Measurements from ENCODE around the gene TUBB3.
"Not testable (repeated sequence)": the region's sequence is repeated elsewhere in the genome, so short reads cannot be mapped to it uniquely, and the experiment has no call there.

Gene TUBB3

DNA sequence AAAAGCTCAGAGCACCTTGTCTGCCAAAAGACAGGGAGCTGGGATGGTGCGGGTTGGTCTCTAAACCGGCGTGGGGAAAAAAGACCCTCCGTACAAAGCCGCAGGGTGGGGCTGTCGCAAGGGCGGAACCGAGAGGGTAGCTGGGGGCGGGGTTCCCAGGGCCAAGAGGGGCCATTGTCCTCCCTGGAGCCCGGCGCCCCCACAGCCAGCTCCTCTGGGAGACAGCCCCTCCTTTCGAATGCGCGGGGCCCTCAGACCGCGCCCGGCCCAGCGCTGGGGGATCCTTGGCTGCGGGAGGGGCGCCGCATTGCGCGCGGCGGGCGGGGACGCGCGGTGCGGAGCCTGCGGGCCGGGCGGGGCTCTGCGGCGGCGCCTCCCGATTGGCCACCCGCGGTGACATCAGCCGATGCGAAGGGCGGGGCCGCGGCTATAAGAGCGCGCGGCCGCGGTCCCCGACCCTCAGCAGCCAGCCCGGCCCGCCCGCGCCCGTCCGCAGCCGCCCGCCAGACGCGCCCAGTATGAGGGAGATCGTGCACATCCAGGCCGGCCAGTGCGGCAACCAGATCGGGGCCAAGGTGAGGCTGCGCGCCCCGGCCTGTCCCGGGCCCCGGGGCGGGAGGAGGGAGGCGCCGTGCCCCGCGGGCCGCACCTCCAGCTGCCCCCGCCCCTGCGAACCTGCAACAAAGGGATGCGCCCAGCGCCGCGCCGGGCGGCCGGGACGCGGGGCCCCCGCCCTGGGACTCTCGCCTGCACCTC is at the start of gene TUBB3:
TSS of gene TUBB3 (plus strand) at position 459 of the 756 bp plus-strand sequence. CDS start at position 519, 60 bp downstream.
- DNase-seq = peak in 1 of 2 donors; percentile 26

DNA sequence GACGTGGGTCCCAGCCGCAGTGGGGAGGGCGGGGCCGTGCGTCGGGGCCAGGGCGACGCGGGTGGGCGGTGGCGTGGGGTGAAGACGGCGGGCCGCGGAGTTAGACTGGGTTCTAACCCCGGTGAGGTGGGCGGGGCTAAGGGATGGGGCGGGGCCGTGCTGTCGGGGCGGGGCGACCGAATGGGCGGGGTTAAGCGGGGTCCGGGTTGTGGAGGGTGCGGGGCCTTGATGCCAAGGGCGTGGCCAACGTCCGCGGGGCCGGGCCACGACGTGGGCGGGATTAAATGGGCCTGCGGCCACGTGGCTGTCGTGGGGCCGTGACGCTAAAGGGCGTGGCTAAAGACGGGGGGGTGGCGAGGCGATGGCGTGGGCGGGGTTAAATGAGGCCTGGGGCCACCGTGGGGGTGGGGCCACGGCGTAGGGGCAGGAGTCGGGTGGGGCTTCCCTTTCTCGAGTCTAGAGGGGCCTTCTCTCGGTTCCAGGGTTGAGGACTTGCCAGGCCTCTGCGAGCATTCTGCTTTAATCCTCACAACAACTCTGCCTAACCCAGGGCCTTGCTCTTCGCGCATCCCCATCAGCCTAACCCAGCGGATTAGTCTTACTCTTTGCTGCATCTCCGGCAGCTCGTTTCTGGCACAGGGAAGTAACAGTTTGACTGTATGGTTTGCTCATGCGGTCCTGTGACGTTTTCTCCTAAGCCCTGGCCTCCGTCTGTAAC is 49.0 kb upstream of the TUBB3 start:
- peak; percentile 97 to 98 for DNase-seq

DNA sequence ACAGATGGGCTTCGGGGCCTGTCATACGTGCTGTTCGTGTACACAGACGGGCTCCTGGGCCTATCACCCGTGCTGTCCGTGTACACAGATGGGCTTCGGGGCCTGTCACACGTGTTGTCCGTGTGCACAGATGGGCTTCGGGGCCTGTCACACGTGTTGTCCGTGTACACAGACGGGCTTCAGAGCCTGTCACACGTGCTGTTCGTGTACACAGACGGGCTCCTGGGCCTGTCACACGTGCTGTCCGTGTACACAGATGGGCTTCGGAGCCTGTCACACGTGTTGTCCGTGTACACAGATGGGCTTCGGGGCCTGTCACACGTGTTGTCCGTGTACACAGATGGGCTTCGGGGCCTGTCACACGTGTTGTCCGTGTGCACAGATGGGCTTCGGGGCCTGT is 44.0 kb upstream of the TUBB3 start:
- not testable (repeated sequence) for DNase-seq

DNA sequence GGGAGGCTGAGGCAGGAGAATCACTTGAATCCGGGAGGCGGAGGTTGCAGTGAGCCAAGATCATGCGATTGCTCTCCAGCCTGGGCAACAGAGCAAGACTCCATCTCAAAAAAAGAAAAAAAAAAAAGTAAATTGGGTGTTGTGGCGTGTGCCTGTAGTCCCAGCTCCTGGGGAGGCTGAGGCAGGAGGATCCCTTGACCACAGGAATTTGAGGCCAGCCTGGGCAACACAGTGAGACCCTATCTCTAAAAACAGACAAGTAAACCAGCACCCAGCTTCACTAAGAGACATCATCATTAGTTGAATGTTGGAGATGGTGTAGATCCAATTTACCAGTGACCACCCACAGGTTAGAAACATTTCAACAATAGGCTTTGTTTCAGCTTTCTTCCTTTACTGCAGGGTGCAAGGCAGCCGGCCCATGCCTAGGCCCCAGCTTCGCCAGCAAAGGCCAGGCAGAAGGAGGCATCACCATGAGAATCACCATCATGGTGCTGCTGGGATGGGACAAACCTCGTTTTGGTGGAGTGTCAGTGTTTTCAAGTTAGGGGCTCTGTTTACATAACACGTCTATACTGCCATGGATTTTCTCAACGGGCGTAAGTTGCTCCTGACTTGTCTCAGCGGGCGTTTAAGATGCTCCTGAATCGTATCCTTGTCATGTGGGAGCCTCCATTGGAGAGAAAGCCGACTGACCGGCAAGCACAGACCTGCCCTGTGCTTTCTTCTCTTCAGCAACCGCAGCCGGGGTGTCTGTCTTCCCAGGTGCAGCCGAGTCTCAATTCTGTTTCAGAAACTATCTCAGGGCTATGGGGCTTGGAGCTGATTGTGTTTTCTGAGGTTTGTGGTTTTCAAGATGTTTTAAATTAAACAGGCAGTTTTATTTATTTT is 42.4 kb upstream of the TUBB3 start:
- no peak for DNase-seq

DNA sequence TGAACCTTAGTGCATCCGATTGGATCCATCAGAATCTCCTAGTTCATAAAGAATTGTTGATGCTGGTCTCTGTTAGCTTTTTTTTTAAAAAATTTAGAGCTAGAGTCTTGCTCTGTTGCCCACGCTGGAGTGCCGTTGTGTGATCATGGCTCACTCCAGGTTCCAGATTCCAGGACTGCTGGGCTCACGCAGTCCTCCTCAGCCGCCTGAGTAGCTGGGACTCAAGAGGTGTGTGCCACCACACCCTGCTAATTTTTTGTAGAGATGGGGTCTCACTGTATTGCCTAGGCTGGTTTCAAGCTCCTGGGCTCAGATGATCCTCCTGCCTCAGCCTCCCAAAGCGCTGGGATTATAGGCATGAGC is 41.8 kb upstream of the TUBB3 start:
- no peak for DNase-seq

DNA sequence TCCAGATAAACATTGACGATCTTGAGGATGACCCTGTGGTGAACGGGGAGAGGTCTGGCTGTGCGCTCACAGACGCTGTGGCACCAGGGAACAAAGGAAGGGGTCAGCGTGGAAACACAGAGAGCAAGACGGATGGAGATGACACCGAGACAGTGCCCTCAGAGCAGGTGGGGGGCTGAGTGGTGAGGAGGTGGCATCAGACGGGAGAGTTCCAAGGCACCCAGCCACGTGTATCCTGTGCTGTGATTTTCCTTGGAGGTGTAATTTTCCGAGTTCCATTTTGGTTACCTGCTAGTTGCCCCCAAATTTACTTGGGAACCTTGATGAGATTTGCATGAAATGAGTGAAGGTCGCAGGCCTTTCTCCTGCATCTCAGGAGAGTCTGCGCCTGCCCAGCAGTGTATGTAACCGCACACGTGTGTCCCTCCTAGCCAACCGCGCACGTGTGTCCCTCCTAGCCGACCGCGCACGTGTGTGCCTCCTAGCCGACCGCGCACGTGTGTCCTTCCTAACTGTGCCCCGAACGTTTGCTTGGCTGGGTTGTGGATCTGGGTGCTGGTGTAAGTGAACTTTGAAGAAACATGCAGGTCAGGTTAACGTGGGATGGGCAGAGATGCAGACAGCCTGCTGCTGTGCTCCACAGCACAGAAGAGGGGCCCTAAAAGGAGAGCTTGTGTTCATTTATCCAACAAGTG is 39.6 kb upstream of the TUBB3 start:
- no peak for DNase-seq

DNA sequence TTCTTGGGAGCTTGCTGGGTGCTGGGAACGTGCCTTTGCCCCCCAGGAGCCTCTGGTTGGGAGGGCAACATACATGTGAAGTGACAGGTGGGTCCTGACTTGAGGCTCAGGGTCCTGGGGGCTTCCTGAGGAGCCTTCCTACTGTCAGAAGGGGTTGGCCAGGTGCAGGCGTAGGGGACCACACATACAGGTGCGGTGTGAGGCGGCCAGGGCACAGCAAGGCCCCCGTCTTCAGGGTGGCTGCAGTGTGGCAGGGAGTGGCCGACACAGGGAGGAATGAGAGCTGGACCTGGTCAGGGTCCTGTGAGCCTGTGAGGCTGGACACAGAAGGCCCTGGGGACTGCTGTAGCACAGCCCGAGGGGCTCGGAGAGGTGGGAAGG is 39.1 kb upstream of the TUBB3 start:
- DNase-seq = no peak

DNA sequence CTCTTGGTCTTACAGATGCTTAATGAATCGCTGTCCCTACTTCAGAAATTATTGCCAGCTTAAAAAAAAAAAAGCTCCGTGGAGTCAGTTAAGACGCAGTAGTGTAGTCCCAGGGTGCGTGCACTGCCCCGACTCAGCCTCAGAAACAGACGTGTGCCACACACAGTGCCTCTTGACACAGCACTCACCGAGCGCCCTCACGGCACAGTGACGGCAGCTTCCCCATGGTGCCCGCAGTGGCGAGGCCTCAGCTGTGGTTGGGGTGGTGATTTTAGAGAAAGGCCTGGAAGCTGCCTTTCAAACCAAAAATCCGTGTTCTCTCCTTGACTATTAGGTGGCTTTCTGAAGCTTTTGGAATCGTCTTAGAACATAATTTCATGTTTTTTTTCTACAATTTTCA is 35.9 kb upstream of the TUBB3 start:
- DNase-seq = no peak

DNA sequence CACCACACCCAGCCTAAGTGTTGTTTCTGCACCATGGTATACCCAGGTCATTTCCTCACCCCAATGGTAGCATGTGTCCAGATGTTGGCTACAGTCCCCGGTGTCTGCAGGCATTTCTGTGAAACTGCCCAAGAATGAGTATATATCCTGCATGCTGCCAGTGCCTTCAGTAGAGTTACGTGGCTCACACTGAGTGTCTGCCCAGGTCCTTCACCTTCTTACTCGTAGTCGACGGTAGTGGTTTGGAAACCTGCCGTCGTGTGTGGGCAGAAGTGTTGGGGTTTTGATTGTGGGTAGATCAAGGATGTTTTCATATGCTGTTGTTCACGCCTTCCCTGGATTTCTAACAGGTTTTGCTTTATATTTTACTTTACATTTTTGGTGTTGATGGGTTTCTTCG is 32.9 kb upstream of the TUBB3 start:
- DNase-seq = no peak

DNA sequence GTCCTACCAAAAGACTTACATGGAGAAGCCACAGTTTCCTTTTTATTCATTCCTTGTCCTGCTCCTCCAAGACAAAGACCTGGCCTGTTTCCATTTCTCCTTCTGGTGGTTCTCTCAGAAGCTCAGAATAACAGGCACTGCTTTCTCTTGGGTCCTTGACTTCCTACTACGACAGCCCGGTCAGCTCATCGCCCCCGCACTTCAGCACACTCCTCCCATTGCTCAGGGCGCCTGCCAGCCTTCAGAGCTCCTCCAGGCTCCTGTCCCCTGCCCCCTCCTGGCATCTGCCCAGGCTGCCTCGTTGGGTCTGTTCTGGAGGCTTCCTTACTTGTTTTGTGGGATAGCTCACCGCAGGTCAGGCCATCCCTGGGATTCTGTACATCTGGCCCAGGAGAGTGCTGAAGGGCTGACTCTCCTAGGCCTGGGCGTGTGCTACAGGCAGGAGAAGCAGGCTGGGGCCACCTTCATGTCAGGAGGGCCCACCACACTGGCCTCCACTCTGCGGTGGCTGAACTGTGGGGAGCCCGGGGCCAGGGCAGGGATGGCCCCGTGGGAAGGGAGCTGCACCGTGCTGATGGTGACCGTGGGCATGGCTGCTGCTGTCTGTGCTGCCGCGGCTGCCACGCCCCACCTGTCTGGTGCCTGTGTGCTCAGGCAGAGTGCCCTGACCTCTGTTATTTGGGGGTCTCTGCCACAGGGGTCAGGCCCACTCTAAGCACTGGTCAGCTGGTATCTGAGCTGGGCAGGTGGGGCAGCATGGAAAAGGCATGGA is 32.1 kb upstream of the TUBB3 start:
- DNase-seq = no peak

DNA sequence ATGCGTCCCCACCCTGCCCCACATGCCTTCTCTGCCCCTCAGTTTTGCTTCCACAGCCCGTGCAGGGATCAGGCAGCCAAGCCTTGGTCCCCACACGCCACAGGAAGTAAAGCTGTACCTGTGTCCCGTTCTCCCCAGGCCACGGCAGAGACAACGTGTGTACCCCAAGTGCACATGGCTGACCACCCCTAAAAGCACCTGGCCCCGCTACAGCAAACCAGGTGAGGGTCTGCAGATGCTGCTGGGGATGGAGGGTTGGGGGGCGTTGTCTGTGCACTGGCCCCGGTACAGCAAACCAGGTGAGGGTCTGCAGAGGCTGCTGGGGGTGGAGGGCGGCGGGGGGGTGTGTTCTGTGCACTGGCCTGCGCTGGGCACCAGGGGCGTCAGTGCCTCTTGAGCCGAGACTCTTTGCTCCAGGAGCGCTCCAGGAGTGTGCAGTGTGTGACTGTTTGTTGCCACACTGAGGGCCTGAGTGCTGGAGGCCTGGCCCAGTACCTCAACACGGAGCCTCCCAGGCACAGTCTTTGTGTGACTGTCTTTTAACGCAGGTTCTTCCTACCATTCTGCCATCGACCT is 31.0 kb upstream of the TUBB3 start:
- DNase-seq = no peak

DNA sequence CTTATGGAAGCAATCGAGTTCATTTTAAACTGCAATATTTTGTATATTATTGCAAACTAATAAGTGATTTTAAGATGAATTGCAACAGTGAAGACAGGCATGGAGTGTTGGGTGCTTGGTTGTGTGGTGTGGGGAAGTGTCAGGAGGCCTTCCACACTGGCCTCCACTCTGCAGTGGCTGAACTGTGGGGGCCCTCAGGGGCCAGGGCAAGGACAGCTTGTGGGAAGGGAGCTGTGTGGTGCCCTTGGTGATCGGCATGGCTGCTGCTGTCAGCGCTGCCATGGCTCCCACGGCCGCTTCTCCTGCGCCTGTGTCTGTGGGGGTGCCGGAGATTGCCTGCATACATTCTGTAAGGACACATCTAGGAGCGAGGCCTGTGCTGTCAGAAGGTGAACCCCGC is 30.5 kb upstream of the TUBB3 start:
- no peak for DNase-seq

DNA sequence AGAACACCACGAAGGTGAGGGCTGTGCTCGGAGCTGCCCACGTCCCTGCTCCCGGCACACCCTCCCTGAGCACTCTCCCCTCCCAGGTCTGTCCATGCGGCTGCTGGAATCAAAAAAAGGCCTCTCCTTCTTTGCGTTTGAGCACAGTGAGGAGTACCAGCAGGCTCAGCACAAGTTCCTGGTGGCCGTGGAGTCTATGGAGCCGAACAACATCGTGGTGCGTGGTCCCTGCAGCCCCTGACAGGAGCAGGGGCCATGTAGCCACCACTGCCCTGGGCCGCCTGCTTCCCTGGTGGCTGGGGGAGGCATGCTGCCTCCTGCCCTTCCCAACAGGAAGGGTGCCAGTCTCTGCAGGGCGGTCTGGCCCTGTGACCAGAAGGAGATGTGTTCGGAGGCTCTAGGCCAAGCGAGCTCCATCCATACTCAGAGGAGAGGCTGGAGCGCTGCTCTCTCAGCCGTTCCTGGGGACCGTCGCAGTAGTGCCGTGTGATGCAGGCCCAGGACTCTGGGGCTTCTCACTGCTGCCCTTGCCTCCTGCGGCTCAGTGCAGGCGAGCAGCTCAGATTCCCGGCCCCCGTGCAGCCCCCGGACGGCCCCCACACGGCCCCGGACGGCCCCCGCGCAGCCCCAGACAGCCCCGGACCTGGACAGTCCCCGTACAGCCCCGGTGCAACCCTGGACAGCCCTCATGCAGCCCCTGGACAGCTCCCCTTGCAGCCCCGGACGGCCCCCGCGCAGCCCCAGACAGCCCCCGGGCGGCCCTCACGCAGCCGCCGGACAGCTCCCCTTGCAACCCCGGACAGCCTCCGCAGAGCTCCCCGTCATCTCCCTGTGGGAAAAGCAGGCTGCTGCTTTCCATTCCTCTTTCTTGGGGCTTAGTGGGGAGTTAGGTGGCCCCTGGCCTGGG is 29.2 kb upstream of the TUBB3 start:
- DNase-seq = no peak

DNA sequence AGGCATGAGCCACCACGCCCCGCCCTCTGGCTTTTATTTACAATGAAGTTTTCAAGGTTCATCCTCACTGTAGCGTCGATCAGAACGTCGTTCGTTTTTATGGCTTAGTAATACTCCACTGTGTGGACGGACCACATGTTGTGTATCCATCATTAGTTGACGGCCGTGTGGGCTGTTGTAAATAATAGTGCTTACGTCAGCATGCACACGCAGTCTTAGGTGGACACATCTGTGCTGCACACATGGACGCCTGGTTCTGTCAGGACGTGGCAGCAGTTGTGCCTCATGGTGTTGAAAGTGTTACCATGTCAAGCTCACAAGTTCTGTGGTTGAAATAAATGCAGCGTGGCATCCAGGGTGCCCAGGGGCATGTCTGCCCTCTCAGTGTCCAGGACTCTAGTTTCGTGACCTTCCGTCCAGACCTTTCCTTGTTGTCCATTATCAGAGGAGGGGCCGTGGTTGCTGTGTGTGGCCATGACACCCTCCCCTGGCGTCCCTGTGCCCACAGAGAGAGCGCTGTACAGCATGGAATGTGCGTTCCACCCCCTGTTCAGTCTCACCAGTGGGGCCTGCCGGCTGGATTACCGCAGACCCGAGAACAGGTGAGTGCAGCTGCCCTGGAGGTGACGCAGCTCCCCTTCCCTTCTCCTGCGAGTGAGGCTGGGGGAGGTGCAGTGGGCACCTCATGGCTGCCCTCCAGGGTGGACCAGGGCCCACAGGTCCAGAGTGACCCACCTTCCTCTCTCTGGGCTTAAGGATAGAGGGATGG is 27.5 kb upstream of the TUBB3 start:
- DNase-seq = no peak

DNA sequence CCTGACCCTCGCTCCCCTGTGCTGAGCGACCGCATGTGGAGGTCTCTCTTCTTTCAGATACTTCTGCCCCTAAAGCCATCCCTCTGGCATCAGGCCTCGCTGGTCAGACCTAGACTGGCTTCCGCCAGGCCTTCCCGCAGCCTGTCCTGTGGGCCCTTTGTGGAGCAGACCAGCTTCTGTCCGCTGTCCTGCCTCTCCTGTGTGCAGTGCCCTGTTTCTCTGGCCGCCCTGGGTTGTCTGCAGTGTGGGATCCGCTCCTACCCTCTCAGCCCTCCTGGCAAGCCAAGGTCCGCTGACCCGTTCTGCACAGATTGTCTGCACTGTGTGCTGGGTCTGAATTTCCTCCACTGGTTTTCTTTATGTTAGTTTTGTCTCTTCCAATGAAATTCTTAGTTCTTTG is 25.9 kb upstream of the TUBB3 start:
- DNase-seq = no peak

DNA sequence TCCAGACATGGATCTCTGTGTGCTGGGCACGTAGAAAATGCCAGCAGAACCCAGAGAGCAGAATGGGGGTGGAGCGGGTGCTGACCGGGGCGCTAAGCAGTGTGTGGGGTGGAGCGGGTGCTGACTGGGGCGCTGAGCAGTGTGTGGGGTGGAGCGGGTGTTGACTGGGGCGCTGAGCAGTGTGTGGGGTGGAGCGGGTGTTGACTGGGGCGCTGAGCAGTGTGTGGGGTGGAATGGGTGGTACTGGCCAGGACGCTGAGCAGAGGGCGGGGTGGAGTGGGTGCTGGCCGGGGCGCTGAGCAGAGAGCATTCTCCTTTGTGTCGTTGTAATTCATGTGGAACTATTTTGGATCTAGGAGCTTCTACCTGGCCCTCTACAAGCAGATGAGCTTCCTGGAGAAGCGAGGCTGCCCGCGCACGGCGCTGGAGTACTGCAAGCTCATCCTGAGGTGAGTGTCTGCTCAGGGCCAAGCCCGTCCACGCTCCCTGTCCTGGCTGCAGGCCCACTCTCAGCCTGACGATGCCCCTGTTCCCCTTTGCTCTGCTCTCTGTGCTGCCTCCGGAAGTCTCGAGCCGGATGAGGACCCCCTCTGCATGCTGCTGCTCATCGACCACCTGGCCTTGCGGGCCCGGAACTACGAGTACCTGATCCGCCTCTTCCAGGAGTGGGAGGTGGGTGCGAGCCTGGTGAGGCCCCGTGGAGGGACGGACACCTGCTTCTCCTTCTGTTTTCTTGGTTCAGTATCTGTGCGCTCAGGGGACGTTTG is 24.8 kb upstream of the TUBB3 start:
- no peak for DNase-seq

DNA sequence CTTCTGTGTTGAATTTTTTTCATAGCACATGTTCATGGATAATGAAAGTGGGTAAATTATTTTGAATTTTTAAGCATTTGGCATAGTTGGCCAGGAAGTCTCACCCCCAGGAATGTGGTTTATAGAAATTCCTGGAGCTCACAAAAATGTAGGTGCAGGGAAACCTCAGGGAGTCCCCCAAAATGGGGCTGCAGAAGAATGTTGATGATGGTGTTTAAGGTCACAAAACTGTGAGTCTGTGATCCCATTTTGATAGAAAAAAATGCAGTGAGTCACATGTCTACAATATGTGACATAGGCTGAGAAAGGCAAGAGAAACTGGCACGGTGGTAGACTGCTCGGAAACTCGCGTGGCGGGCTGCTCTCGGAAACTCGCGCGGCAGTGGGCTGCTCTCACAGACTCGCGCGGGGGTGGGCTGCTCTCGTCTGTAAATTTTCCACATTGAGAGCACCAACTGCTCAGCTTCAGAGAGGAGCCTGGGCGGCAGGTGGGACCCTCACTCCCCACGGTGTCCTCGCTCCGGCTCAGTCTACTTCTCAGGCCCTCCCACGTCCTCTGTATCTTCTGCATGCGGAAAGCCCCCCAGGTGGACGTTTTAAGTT is 23.2 kb upstream of the TUBB3 start:
- DNase-seq = no peak

DNA sequence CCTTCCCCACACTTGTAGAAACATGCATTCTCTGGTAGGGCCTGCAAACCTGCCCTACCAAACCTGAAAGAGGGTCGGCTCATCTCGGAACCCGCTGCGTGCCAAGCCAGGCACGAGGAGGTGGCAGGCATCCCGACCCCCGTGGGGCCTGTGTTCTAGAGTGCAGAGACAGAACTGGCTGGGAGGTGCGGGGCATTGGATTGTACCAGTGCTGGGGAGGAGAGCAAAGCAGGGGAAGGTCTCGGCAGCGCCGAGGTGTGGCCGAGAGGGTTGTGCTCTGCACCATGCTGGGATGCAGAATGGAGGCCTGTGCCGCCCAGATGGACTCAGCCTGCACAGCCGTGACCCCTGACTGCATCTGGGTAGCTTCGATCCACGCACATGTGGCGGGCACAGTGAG is 22.3 kb upstream of the TUBB3 start:
- DNase-seq = no peak

DNA sequence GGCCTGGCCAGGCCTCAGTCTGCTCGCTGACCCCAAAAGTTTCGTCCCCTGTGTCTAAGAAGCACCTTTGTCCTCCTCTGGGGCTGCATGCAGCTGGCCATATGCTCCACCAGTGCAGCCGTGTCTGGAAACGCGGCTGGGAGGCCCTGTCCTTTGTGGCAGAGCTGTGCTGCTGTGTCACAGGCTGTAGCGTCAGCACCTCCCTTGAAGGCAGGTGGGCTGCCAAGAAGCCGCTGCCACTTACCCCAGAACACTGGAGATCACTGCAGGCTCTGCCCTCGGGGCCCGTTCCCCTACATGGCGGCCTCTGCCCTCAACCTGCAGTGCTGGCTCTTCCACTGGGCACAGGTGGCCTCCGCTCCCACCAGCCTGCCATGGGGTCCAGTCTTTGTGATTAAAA is 20.2 kb upstream of the TUBB3 start:
- no peak for DNase-seq

All from CD4-positive, alpha-beta T cell treated with Interleukin-4 for 1 hour (primary cell).